Midbrain (tissue), 1 donor: Measurements from ENCODE around the gene PPP4R1.
"Not testable (repeated sequence)": the region's sequence is repeated elsewhere in the genome, so short reads cannot be mapped to it uniquely, and the experiment has no call there.

Experiments
- DNase-seq: peaks from one replicate; lab custom pipeline; 2025; lab: John Stamatoyannopoulos, UW

PPP4R1 gene

DNA sequence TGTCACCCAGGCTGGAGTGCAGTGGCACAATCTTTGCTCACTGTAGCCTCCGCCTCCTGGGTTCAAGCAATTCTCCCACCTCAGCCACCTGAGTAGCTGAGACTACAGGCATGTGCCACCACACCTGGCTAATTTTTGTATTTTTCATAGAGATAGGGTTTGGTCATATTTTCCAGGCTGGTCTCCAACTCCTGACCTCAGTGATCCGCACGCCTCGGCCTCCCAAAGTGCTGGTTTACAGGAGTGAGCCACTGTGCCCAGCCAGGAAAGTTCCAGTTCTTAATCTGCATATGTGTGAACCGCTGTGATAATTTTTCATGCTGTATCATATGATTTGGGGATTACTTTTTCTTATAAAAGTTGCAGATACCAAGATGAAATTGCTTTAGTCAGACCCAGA is 14.6 kb upstream of the PPP4R1 start:
- no peak for DNase-seq

DNA sequence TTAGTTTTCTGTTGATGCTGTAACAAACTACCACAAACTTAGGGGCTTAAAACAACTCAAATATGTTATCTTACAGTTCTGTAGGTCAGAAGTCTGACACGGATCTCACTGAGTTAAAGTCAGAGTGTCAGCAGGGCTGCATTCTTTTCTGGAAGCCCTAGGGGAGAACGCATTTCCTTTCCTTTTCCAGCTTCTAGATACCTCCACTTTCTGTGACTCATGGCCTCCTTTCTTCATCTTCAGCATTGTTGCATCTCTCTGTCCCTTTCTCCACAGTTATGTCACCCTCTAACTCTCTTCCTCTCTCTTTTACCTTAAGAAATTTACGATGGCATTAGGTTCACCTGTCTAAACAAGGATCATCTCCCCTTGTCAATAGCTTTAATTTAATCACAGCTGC is 13.3 kb upstream of the PPP4R1 start:
- no peak for DNase-seq

DNA sequence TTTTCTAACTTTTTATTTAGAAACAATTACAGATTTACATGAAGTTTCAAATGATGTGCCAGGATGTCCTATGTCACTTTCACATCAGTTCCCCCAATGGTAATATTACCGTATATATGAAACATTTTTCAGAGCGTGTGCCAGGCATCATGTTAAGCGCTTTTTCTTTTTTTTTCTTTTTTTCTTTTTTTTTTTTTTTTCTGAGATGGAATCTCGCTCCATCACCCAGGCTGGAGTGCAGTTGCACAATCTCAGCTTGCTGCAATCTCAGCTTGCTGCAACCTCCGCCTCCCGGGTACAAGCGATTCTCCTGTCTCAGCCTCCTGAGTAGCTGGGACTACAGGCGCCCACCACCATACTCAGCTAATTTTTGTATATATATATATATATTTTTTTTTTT is 5.6 kb upstream of the PPP4R1 start:
- DNase-seq: no peak

DNA sequence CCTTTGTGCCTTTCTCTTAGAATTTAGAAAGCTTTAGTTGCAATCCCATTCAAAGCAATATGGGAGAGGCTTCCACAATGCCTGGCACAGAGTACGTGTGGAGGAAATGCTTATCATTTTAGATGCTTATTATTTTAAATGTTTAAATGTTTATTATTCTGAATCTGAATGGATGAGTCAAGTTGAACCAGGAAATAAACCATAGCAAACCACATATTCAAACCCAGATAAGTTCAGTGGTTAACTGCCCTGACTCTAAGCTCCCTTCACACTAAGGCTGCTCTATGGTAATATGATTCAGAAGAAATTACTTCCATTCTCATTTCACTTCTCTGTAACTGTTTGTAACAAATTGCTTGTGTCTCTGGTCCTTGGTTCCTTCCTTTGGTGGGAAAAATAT is 5.2 kb upstream of the PPP4R1 start:
- DNase-seq: no peak

DNA sequence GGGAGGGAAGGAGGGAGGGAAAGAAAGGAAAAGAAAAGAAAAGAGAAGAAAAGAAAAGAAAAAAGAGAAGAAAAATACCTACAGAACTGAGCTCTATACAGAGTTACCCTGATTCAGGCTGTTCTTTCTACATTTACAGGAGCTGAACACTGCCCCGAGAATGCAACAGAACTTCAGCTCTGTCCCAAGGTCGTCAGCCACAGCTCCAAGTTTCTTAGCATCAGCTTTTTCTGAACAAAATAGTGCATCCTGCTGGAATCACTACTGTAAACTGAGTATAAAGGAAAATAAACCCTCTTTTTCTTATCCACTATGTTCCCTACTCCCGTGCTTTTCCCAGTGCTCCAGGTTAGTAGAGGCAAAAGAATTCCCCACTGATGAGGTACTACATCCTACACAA is 4.7 kb upstream of the PPP4R1 start:
- DNase-seq: no peak

DNA sequence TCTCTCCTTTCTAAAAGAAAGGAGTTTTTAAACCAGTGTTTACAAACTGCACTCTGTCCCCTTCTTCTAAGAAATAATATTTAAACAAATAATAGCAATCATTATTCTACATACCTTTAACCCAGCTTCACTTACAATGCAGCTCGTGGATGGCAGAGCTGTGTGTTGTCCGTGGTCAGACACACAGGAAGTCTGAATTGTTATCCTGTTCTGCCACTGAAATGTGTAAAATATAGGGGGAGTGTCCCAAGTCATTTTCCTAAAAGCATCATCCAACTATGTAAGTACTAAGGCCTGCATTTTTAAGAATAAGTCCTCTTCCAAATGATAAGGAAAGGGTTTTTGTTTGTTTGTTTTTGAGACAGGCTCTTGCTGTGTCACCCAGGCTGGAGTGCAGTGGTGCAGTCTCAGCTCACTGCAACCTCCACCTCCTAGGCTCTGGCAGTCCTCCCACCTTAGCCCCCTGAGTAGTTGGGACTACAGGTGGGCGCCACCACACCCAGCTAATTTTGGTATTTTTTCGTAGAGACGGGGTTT is 2.7 kb upstream of the PPP4R1 start:
- no peak for DNase-seq

DNA sequence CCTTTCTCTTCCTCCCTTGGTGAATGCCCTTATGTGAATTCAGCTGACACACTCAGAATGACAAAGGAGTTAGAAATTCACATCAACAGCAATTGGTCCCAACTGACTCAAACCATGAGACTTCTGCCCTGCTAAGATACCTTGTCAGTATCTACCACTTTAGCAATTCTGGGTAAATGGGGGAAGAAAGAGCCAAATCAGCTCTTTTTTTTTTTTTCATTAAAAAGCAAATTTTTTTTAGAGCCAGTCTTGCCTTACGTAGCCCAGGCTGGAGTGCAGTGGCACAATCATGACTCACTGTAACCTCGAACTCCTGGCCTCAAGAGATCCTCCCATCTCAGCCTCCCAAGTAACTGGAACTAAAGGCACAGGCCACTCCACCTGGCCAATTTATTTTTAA is 1.7 kb upstream of the PPP4R1 start:
- DNase-seq: no peak

DNA sequence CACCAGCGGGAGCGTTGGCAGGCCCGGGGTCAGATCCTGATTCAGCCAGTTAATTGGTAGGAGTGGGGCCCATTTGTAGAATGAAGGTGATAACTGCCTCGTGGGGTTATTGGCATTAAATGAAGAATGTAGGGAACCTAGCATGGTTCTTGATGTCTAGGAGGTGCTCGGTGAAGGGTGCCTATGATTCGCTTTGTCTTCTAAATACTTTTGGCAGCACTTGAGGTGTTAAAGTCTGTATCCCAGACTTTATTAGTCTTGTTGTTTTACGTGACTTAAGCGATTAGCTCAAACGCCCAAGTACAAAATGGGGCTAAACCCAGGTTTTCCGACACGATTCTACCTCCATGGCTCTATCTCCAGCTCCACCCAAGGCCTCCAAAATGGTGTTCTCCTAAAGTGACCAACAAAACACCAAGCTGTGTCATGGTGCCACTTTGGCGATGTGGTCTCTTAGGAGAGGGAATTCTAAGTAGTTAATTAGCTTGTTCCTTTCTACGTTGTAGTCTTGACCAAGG is 980 bp upstream of the PPP4R1 start:
- peak; percentile 39 for DNase-seq

DNA sequence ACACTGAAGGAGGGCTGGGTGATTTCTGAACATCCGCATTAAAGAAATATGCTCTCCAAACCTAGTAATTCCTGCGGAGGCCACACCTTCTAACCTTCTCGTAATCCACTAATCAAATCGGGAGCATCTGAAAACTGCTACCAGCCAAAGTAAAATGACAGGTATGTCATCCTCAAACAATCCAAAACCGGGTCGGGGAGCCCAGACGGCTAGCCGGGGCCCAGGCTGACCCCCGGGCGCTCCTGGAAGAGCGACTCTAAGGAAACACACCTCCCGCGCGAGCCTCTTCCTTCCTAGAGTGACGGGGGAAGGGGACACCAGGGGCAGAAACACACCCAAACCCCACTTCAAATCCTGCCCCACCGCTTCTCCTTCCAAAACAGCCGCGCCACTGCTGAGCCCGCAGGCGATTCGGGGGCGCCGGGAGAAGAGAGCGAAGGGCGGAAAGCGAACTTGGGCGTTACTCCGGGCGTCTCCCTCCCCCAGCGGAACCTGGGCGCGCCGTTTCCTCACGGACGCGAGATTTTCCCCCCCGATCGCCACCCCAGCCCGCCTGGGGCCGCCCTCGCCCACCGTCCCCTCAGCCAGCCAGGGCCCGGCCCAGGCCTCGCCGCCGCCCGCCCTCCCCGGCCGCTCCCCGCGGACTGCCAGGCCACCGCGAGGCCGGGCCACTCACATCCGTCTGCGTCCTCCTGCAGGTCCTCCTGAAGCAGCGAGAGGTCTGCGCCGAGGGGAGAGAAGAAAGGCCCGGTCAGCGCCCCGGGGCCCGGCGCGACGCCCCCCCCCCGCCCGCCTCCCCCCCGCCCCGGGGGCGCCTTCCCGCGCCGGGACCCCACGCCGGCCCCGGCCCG is 584 bp downstream of the PPP4R1 start:
- peak; percentile 72 for DNase-seq

DNA sequence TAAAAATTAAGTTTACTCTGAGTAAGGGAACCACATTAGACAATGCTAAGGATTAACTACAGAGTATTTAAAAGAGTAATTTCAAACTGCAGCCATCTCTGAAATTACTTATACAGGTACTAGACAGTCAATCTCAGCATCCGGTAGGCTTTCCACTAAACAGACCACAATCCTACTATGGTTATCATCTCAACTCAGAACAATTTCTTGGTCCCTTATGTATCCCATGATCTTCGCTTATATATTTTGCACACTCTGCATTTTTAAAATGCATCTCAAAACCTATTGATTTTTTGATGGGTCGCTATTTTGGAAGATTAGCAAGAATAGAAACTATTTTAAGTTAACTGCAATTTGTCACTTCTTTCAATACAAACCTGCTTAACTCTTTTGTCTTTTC is 1.4 kb downstream of the PPP4R1 start:
- DNase-seq: no peak

DNA sequence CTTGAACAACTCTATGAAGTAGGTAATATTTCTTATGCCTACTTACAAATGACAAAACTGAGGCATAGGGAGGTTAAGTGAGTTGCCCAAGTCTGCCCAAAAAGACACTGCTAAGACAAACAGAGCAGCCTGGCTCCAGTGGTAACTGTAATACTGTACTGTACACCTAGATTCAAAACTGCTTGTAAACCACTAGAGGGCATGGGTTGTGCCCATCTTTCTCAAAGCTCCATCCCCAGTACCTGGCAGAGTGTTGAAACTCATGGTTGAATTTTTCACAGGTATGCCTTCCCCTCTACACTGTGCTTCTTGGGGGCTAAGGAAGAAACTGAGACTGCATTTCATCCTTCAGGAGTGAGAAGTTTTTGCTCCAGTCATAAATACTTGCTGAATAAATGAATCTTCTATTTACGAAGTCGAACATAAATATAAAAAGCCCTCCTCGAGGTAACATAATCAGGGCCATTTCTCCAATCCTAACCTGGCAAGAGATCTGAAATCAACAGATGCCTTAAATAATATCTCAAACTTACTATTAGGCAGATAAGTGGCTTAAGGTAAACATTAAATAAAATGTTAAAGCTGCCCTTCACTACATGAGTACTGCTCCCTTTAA is 2.0 kb downstream of the PPP4R1 start:
- DNase-seq: no peak

DNA sequence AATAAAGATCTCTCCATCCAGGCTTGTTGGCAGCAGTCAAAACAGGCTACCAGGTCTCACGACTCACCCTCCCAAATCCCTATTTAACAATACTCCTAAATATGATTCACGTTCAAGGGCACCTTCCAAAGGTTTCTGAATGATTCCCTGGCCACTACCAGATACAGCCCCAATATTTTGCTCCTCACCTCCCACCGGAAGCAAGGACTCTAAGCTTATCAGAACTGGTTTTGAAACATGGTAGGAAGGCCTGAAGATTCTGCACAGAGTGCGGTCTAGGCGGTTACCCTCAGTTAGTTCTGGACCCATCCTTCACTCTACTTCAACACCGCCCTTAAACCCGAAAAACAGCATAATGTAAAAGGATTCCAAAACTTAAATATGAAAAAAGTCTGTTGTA is 5.2 kb downstream of the PPP4R1 start:
- DNase-seq: no peak

DNA sequence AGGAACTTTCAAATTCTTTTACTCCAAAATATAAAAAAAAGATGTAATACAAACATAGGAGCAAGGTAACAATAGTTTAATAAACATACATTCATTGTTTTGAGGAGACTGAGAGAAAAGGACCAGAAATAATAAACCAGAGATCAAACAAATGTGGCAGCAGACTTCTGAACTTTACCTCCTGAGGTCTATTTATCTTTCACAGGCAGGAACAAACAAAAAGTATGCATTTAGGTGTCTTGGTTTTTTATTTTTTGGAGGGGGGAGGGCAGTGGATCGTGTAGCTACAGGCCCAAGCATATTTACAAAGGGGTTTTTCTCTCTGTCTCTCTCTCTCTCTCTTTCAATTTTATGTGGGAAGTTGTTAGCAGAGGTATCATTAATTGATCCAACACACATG is 5.6 kb downstream of the PPP4R1 start:
- DNase-seq: no peak

DNA sequence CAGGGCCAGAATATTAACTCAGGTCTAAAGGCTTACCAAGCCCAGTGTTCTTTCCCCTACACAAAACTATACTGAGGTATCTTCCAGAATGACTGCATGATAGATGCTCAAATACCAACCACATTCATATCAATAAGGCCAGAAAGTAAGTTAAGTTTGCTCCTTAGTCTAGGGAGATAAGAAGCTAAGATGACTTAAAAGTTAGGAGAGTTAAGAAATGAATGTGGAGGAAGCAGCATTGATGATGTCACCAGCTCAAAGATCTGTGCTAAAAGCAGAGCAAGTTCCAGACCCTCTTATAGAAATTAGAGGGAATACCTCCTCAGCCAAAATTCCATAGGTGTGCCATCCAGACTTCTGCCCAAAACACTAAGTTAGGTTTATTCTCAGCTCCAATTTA is 6.1 kb downstream of the PPP4R1 start:
- DNase-seq: no peak

DNA sequence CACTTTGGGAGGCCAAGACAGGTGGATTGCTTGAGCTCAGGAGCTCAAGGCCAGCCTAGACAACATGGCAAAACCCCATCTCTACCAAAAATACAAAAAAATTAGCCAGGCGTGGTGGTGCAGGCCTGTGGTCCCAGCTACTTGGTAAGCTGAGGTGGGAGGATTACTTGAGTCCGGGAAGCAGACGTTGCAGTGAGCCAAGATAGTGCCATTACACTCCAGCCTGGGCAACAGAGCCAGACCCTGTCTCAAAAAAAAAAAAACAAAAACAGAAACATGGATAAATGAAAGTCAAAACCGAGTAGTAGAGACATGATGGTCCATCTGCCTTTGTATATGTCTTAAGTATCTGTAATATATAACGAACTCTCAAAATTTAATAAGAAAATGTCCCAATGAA is 7.2 kb downstream of the PPP4R1 start:
- not testable (repeated sequence) for DNase-seq

DNA sequence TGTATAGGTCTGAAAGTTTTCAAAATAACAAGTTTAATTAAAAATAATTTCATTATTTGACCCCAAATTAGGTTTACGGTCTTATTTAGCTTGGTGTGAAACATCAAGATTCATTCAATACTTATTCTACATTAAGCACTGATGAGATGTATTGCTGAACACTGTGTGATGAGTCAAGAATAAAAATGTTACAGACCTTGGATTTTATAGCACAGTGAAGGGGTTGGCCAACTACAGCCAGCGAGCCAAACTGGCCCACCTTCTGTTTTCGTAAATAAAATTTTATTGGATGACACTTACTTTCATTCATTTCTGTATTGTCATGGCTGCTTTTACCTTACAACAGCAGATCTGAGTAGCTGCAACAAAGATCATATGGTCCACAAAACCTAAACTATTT is 8.3 kb downstream of the PPP4R1 start:
- no peak for DNase-seq

DNA sequence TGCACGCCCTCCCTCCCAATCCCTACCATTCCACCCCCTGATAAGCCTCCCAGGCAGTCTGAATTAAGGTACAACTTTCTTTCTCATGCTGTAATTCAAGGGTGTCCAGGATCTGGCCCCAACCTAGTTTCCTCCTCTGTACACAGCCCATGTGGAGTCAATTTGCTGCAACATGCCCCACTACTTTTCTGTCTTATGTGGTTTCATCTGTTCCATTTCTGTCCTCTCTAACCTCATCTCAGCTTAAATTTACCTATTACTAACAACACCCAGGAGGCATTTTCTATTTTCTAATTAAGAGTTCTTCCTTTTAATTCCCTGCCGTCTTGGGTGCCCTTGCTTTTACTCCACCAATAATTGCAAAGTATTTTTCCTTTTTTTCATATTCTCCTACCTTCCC is 10.0 kb downstream of the PPP4R1 start:
- DNase-seq: no peak

DNA sequence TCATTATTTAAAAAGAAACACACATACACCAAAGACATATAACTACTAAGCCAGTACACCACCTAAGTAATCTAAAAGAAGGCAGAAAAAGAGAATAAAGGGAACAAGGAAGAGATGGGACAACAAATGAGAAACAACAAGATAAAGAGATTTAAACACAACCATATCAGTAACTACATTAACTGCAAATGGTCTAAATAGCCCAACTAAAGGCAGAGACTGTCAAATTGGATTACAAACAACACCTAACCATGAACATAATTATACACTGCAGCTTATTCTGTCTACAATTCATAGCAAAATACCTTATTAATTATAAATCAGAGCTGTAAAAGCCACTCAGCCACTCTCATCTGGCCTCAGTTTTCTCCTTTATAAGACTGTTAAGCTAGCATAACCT is 15.0 kb downstream of the PPP4R1 start:
- no peak for DNase-seq

DNA sequence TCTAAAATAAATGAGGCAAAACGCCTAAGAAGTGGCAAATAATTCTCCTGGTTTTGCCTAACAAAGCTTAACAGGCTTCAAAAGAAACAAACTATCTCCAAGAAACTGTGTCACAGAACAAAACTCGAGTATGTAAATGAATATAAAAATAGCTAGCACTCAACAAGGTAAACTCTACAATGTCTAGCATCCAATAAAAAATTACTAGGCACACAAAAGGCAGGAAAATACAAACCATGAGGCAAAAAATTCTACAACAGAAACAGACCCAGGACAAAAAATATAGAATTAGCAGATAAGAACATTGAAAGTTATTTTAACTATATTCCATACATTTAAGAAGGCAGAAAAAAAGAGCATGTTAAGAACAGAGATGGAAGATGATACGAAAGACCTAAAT is 16.8 kb downstream of the PPP4R1 start:
- DNase-seq: no peak

DNA sequence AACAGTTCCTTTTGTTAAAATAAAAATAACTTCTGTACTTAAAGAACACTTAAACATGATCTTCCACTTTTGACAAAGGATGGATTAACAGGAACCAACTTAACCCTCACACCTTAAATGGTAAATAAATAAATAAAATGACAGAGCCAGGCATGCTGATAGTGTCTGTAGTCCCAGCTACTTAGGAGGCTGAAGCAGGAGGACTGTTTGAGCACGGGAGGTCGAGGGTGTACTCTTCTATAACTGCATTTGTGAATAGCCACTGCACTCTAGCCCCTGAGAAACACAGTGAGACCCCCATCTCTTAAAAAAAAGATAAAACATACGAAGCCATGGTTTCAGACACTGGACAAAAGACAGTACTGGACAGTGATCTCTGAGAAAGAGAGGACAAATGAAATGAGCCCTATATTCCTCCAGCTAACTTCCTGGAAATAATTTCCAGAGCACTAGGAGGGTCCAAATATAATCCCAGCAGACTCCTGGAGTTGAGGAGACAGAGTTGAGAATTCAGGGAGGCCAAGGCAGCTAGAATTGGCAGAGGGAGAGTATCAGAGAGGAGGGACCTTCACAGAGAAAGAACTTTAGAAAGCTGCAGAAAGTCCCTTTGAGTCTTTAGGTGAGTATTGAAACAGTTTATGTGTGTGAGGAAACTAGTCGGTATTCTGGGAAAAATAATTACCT is 17.4 kb downstream of the PPP4R1 start:
- no peak for DNase-seq

DNA sequence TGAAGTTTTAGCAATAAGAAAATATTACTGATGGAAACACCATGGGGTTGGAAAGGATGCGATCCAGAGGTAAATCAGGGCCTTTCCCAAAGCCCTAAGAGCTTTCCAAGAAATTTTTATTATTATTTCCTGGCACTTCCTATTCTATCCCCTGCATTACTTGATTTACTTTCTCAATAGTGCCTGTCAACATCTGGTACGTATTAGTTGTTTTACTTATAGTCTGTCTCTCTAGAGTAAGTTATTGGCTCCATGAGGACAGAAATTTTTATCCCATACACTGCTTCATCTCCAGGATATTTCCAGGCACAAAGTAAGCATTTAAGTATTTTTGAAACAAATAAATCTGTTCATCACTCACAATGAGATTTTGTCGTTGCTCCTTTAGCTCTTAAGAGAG is 18.1 kb downstream of the PPP4R1 start:
- no peak for DNase-seq

DNA sequence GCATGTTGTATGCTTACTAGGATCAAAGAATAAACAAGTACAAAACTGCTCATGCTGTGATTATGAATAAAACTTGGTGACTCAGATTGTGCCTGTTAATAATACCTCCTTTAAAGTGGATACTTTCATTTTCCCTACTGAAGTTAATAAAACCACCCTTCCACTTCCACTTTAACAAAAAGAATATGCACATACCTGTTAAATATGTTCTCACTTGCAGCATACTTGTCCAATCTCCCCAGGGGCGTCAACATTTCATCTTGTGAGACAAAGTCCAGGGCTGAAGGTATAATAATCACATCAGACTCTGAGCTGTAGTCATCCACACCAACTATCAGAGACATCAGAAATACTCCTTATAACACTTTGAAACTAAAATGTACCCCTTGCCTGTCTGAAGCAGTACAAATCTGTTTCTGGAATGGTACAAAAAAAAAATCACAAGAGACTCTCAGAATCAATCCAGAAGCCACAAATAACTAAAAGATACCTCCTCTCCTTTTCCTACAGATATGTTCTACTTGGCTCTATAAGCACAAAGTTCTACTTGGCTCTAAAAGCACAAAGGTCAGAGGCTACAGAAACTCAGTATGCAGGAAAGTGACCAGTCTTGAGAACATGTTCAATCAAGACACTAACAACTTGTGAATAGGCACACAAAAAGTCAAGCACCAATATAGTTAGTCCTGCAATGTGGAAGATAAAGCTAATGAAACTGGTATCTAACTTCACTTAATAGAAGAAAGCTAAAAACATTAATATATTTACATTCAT is 19.3 kb downstream of the PPP4R1 start:
- DNase-seq: no peak
